Breast epithelium (tissue), 4 donors: ENCODE measurements around the gene FAM222A. TPM values are rescaled to one million over a fixed set of nuclear protein-coding genes. Genes with fewer than 3 reads are reported as not detected.

Source experiments
- DNase-seq, 2 donors: peaks; one replicate each; pipeline ENCODE4 v3.0.0-alpha.2; 2019; ENCODE audit warnings: low spot score in 2 of 2
- H3K27ac ChIP-seq, 2 donors: fragments of 200-600 bp; sonication (generic) in 1 of 2; one replicate each; pipeline ENCODE4 v1.5.1; 2016 to 2019; ENCODE audit warnings: mild to moderate bottlenecking in 1 of 2
- H3K27me3 ChIP-seq, 2 donors: fragments of 200-600 bp; sonication (generic) in 1 of 2; one replicate each; pipeline versions ENCODE4 v1.5.1 to v1.6.0; 2017 to 2019; ENCODE audit warnings: control low read depth in 1 of 2, mild to moderate bottlenecking in 1 of 2
- H3K36me3 ChIP-seq: fragments of 200-600 bp; one replicate; pipeline ENCODE4 v1.5.1; 2019
- H3K4me1 ChIP-seq, 2 donors: fragments of 200-600 bp; sonication (generic); one replicate each; pipeline ENCODE4 v1.5.1; 2016 to 2019; ENCODE audit warnings: control low read depth in 1 of 2
- H3K4me3 ChIP-seq, 3 donors: fragments of 200-600 bp; sonication (generic); 1 replicate in 2 of 3; 2 replicates in 1 of 3; pipeline ENCODE4 v1.5.1; 2016 to 2019; ENCODE audit warnings: mild to moderate bottlenecking in 3 of 3, moderate library complexity in 2 of 3
- H3K9me3 ChIP-seq, 2 donors: fragments of 200-600 bp; sonication (generic) in 1 of 2; one replicate each; pipeline ENCODE4 v1.5.1; 2016 to 2019; ENCODE audit warnings: control low read depth in 1 of 2
- CTCF ChIP-seq, 3 donors: fragments of 450-650 bp; IDR thresholded peaks; one replicate each; pipeline ENCODE4 v1.5.1; 2016 to 2017; ENCODE audit warnings: antibody characterized with exemption in 3 of 3, mild to moderate bottlenecking in 3 of 3, moderate library complexity in 3 of 3
- POLR2A ChIP-seq: fragments of 450-650 bp; IDR thresholded peaks from one replicate; pipeline ENCODE4 v1.6.1; 2016; ENCODE audit warnings: antibody characterized with exemption, mild to moderate bottlenecking, moderate library complexity
- POLR2AphosphoS5 ChIP-seq, 3 donors: sonication (generic); formaldehyde crosslinking; IDR thresholded peaks; one replicate each; pipeline ENCODE4 v1.6.1; 2017; ENCODE audit warnings: antibody characterized with exemption in 3 of 3
- intact Hi-C: fragments of 100-400 bp; cut with DNase I; formaldehyde crosslinking; loops from one replicate; pipeline ENCODE4 v1.15.1; 2023; ENCODE audit warnings: low total_unique reads
- total RNA-seq, 3 donors: library from RNA; depleted of rRNA; stranded (reverse); fragments of >200 nt; gene quantifications; one replicate each; pipeline ENCODE4 v1.1.0, GENCODE V29; 2016

Gene FAM222A
- total RNA-seq, 3 donors from 2014 or later, result 0.32 to 7.3 (median 1.3) TPM

DNA sequence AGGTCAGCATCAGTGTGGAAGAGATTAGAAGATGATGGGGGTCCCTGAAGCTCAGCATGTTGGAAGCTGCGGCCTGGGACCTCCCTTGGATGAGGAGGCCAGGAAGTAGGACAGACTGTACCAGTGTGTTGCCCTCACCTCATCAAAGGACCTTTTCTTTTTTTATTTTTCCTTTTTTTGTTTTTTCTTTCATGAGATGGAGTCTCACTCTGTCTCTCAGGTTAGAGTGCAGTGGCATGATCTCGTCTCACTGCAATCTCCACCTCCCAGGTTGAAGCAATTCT lies 16.4 kb upstream of the FAM222A start:
- H3K9me3 ChIP-seq, result no peaks in the 10 kb centered on the region
- DNase-seq, result no peak
- intact Hi-C loops, result no loop called here
- no peak overlapping the region for H3K4me3 ChIP-seq
- no peaks in the 10 kb centered on the region for H3K27me3 ChIP-seq
- no peaks in the 10 kb centered on the region for H3K36me3 ChIP-seq
- TF ChIP-seq POLR2AphosphoS5 (IDR thresholded peaks at IDR 0.05), result no peak
- no peak for TF ChIP-seq POLR2A
- H3K4me1 ChIP-seq, result no peaks in the 10 kb centered on the region
- H3K27ac ChIP-seq, result no peak overlapping the region

GRCh38 chr12:109697877-109698468 lies 15.7 kb upstream of the FAM222A start:
- TF ChIP-seq POLR2AphosphoS5 (IDR thresholded peaks at IDR 0.05), result no peak
- H3K36me3 ChIP-seq, result no peaks in the 10 kb centered on the region
- no peak for DNase-seq
- intact Hi-C loops, result no loop called here
- no peaks in the 10 kb centered on the region for H3K4me1 ChIP-seq
- H3K4me3 ChIP-seq, result no peak overlapping the region
- H3K27me3 ChIP-seq, result no peaks in the 10 kb centered on the region
- H3K9me3 ChIP-seq, result no peaks in the 10 kb centered on the region
- H3K27ac ChIP-seq, result no peak overlapping the region

- no peak for TF ChIP-seq POLR2A
- TF ChIP-seq CTCF (IDR thresholded peaks at IDR 0.05), result no peak
- TF ChIP-seq POLR2AphosphoS5 (IDR thresholded peaks at IDR 0.05), result no peak
- Histone ChIP-seq H3K36me3 (no peaks in the 10 kb centered on the region), H3K4me1 (no peaks in the 10 kb centered on the region), H3K9me3 (no peaks in the 10 kb centered on the region), H3K27me3 (no peaks in the 10 kb centered on the region), H3K27ac (no peak overlapping the region), H3K4me3 (no peak overlapping the region)
- intact Hi-C loops, result no loop called here
- DNase-seq, result no peak
Observed at GRCh38 chr12:109698820-109699219, 14.8 kb upstream of the FAM222A start.

DNA sequence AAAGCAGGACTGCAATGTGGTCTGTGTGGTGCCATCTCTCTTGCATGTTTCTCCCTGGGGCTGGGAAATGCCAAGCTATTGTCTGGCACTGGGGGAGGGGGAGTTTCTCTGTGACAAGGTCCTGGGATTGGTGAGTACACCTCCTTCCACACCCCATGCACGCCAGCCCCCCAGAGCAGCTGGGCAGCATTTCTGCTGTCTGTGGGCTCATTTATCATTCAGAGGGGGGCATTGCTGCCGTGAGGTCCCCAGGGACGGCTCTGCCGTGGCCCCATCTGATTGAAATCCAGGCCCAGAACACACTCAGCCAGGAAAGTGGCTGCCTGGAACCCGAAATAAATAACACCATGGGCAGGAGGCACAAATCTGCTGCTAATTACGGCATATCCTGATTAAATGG lies 12.6 kb upstream of the FAM222A start:
- no peak overlapping the region for H3K4me3 ChIP-seq
- DNase-seq, result no peak
- intact Hi-C loops, result no loop called here
- no peaks in the 10 kb centered on the region for H3K9me3 ChIP-seq
- H3K27ac ChIP-seq, result no peak overlapping the region
- no peaks in the 10 kb centered on the region for H3K4me1 ChIP-seq
- no peaks in the 10 kb centered on the region for H3K36me3 ChIP-seq
- no peaks in the 10 kb centered on the region for H3K27me3 ChIP-seq
- TF ChIP-seq POLR2A, result no peak
- TF ChIP-seq POLR2AphosphoS5 (IDR thresholded peaks at IDR 0.05), result no peak
- TF ChIP-seq CTCF (IDR thresholded peaks at IDR 0.05), result no peak

- intact Hi-C loops, result no loop called here
- DNase-seq, result no peak
- no peak overlapping the region for H3K4me3 ChIP-seq
- H3K9me3 ChIP-seq, result no peaks in the 10 kb centered on the region
- TF ChIP-seq POLR2A (no peak), CTCF (IDR thresholded peaks at IDR 0.05) (no peak), POLR2AphosphoS5 (IDR thresholded peaks at IDR 0.05) (no peak)
- no peaks in the 10 kb centered on the region for H3K4me1 ChIP-seq
- H3K36me3 ChIP-seq, result no peaks in the 10 kb centered on the region
- no peak overlapping the region for H3K27ac ChIP-seq
- no peaks in the 10 kb centered on the region for H3K27me3 ChIP-seq
Observed at GRCh38 chr12:109702111-109702841, 11.3 kb upstream of the FAM222A start.

DNA sequence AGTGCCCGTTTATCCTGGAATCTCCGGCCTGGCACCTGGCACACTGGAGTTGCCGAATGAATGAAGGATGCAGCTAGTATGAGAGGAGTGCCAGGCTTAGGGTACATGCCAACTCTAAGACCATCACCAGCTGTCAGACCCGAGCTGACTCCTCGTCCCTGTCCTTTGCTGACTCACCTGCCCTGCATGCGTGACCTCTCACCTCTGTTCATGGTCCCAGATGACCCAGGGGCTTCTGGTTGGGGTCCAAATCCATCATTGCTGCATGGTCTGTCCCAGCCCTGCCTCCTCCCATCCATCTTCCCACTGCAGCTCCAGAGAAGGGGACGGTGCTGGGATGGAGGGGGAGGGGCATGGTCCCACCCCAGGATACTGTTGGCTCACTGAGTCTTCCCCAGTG lies 9.9 kb upstream of the FAM222A start:
- no peak for DNase-seq
- TF ChIP-seq POLR2A (no peak), CTCF (IDR thresholded peaks at IDR 0.05) (no peak), POLR2AphosphoS5 (IDR thresholded peaks at IDR 0.05) (no peak)
- Histone ChIP-seq H3K4me3 (no peak overlapping the region), H3K36me3 (no peaks in the 10 kb centered on the region), H3K4me1 (no peaks in the 10 kb centered on the region), H3K9me3 (no peaks in the 10 kb centered on the region), H3K27ac (no peak overlapping the region), H3K27me3 (no peaks in the 10 kb centered on the region)
- intact Hi-C loops, result no loop called here
